ENCODE results near the gene URM1.

The URM1 gene

DNA sequence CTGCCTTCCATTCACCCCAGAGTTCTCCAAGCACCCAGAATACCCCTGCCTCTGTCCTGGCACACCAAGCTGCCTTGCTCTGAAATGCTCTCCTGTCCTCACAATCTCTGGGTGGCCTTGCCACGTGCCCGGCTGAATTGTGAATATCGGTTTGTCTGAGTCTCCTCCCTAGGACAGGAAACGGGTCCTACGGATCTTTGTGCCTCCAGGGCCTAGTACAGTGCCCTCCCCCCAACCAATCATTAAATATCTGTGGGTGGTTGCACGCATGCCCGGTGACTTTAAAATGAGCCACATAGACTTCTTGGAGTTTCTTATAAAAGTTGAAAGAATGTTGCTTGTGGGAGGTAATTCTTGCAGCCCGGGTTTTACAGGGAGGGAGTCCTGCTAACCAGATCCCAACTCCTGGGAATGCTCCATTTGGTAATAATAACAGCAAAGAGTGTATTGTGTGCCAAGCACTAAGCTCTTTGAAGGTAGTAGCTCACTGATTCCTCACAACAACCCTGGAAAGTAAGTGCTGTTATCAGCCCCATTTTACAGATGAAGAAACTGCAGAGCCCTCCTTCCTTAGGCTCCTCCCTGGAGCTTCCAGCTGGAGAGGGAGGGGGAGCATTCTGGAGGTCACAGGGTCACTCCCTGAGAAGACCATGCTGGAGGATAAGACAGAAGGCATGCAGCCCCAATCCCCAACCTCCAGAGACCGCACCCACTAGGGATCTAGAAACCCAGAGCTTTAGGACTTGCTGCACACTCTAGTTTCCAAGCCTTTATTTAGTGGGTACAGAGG is 23.4 kb downstream of the URM1 start:
- no peak overlapping the region for H3K4me3 ChIP-seq (ENCODE audit: low read depth, low read length)
- TF ChIP-seq, protein P1, sequence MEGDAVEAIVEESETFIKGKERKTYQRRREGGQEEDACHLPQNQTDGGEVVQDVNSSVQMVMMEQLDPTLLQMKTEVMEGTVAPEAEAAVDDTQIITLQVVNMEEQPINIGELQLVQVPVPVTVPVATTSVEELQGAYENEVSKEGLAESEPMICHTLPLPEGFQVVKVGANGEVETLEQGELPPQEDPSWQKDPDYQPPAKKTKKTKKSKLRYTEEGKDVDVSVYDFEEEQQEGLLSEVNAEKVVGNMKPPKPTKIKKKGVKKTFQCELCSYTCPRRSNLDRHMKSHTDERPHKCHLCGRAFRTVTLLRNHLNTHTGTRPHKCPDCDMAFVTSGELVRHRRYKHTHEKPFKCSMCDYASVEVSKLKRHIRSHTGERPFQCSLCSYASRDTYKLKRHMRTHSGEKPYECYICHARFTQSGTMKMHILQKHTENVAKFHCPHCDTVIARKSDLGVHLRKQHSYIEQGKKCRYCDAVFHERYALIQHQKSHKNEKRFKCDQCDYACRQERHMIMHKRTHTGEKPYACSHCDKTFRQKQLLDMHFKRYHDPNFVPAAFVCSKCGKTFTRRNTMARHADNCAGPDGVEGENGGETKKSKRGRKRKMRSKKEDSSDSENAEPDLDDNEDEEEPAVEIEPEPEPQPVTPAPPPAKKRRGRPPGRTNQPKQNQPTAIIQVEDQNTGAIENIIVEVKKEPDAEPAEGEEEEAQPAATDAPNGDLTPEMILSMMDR (IDR thresholded peaks at IDR 0.05; ENCODE audit: low read depth, low read length): no peak
- H3K27me3 ChIP-seq: no peaks in the 10 kb centered on the region
- H3K36me3 ChIP-seq: peaks cover 8% of the 10 kb centered on the region
- peaks cover 2% of the 10 kb centered on the region for H3K4me1 ChIP-seq
- H3K9me3 ChIP-seq: no peaks in the 10 kb centered on the region
- no peak for DNase-seq

DNA sequence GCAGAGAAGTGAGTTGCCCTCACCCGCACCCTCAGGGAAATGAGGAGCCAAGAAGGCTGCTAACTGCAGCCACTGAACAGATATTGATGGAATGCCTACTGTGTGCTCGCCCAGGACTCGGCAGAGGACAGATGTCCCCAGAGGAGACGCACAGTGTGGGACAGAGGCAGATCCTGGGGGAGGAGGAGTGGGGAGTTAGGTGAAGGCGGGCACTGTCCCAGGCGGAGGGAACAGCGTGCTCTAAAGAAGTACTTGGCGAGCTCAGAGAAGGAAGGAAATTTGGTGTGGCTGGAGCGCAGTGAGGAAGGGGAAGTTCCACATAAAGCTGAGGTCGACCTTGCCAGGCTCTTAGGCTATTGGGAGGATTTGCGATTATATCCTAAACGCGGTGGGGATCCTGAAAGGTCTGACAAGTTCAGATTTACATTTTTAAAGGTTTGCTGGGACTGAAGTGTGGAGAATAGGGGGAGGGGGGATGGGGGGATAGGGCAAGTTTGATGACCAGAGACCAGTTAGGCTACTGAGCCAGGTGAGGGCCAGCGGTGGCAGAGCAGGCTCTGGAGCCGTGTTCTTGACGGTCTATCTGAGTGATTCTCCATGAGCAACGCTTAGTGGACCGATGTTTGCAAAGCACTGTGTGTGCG is 25.9 kb downstream of the URM1 start:
- Histone ChIP-seq H3K4me1 (no peaks in the 10 kb centered on the region; the same call in none of the 2 replicates), H3K36me3 (peaks cover 4% of the 10 kb centered on the region; the same call in 1 of the 2 replicates), H3K27me3 (no peaks in the 10 kb centered on the region), H3K4me3 (ENCODE audit: low read depth, low read length) (no peak overlapping the region), H3K9me3 (no peaks in the 10 kb centered on the region)
- TF ChIP-seq, protein P1 (IDR thresholded peaks at IDR 0.05; ENCODE audit: low read depth, low read length): no peak
- DNase-seq: no peak

DNA sequence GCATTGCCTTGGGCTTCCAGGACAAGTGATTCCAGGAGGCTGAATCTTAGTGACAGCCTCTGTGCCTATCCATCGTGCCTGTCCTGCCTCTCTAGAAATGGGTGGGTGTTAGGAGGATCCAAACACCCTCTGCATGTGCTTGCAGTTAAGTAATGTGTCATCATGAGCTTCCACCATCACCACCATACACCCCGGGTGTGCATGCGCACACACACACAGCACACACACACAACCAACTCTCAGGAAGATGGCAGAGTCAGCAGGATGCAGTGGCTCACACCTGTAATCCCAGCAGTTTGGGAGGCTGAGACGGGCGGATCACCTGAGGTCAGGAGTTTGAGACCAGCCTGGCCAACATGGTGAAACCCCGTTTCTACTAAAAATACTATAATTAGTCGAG is 26.7 kb downstream of the URM1 start:
- no peaks in the 10 kb centered on the region; the same call in none of the 2 replicates for H3K4me1 ChIP-seq
- no peak for DNase-seq
- no peak overlapping the region for H3K4me3 ChIP-seq (ENCODE audit: low read depth, low read length)
- no peaks in the 10 kb centered on the region for H3K36me3 ChIP-seq
- H3K27me3 ChIP-seq: no peaks in the 10 kb centered on the region
- no peaks in the 10 kb centered on the region for H3K9me3 ChIP-seq
- TF ChIP-seq, protein P1 (IDR thresholded peaks at IDR 0.05; ENCODE audit: low read depth, low read length): no peak

DNA sequence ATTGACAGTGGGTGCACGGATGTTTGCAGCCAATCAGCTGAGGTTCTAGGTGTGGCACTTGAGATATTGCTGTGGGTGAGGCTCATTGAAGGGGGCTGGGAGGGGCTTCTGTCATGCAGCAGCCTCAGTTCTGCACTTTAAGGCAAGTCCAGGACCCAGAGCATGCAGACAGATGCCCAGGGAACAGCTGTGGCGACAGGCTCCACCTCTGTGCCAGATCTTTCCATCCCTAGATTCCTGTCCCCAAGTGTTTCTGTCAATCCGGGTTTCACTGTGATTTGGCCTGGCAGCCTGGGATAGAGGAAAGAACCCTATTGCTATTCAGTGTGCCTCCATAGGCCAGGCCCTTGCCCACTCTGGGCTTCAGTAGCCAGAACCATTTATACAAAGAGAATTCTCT is 28.7 kb downstream of the URM1 start:
- TF ChIP-seq, protein P1 (IDR thresholded peaks at IDR 0.05; ENCODE audit: low read depth, low read length): no peak
- H3K9me3 ChIP-seq: no peaks in the 10 kb centered on the region
- H3K36me3 ChIP-seq: no peaks in the 10 kb centered on the region
- no peak overlapping the region for H3K4me3 ChIP-seq (ENCODE audit: low read depth, low read length)
- no peaks in the 10 kb centered on the region for H3K4me1 ChIP-seq
- H3K27me3 ChIP-seq: no peaks in the 10 kb centered on the region
- DNase-seq: no peak

DNA sequence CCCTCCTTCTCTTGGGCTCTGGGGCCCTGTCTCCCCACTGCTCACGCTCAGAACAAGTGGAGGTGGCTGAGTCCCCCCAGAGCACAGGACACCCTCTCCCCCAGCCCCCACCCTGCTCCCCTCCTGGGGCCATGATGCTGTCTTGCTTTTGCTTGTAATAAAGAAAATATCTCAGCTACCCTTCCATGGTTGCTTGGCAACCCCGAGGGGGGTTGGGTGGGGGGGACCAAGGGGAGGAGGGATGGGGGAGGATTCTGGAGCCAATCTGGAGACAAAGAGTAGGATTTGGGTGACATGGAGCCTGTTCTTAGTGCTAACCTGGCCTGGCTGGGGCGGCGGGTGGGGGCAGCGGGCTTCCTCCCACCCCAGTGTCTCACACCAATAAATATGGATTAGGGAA is 33.4 kb downstream of the URM1 start:
- TF ChIP-seq, protein P1 (IDR thresholded peaks at IDR 0.05; ENCODE audit: low read depth, low read length): no peak
- no peaks in the 10 kb centered on the region for H3K9me3 ChIP-seq
- no peak overlapping the region for H3K4me3 ChIP-seq (ENCODE audit: low read depth, low read length)
- no peaks in the 10 kb centered on the region for H3K36me3 ChIP-seq
- no peak for DNase-seq
- H3K4me1 ChIP-seq: no peaks in the 10 kb centered on the region
- H3K27me3 ChIP-seq: no peaks in the 10 kb centered on the region
